HG02852 (cell line): ENCODE measurements around the gene C11orf42.

ENCODE experiments used
- ATAC-seq: cut with Tn5 transposase; IDR thresholded peaks from one replicate; pipeline ENCODE4 v1.9.1; 2021; ENCODE audit warnings: mild to moderate bottlenecking, moderate library complexity; ENCODE audit not compliant: unreplicated experiment

Gene C11orf42, protein sequence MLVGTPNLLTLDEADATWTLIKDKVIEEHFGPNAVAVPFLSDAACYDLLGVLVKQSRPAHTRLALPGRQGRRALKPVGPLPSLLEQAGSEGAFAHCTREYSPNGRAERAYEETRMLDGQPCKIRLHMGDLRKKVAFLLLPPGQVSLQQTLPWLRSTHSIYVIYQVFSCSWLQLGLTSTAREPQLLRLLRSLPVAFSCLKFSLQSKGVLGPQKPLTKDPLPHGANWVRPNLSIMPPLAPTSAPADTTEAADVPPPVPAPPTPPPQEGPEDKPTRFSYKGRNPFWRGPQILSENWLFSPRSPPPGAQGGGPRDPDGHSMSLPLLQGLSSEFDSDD

GRCh38 chr11:6205366-6205765 is at the start of gene C11orf42:
Gene C11orf42 (plus strand): TSS chr11:6205557. CDS start chr11:6205616, 59 bp downstream.
- no peak for ATAC-seq

DNA sequence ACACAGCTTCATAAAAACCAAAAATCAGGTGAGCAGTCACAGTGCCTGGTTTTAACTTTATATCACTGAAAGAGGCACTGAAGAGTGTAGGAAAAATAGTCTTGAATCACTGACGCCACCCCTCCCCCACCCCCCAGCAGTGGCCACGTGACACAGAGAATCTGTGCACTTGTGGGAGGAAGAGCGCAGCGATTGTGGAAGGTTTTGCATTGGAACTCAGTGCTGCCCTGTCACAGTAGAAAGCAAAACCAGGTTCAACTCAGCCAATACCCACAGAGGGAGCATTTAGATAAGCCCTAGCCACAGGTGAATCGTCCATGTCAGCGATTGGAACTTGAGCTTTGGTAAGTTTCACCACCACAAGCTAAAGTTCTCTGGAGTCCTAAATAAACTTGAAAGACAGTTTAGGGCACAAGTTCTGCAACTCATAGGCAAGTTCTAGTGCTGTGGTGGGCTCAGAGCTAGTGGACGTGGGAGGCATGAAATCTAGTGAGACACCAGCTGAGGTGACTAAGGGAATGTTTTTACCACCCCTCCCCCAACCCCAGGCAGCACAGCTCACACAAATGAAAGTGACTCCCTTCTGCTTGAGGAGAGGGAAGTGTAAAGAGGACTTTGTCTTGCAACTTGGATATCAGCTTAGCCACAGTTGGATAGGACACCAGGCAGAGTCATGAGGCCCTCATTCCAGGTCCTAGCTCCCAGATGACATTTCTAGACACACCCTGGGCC is 48.6 kb upstream of the C11orf42 start:
- ATAC-seq, result no peak

- ATAC-seq, result no peak
These were observed 35.1 kb upstream of the C11orf42 start, which contains the start of gene OR52B2 for GRCh38 chr11:6170226-6170625. Gene OR52B2 (minus strand): TSS chr11:6170326. CDS start chr11:6170326, 0 bp downstream.

DNA sequence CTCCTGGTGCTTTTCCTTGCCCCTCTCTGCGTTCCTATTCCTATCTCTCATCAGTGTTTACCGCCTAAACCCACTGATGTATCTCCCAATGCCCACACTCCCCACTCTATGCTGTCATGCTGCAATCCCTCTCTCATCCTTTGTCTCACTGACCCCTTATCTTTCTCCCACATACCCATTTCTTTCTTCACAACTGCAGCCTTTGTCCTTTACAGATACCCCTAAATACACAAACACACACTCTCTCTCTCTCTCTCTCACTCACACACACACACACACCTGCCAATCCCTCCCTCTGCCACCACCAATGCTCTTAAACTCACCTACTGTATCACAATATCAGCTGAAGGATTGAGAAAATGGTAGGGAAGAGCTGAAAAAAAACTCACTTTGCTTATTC is 29.9 kb upstream of the C11orf42 start:
- no peak for ATAC-seq

- no peak for ATAC-seq
These were observed 13.6 kb upstream of the C11orf42 start for GRCh38 chr11:6191742-6192141.

GRCh38 chr11:6194065-6194581 is 11.2 kb upstream of the C11orf42 start:
- no peak for ATAC-seq

- no peak for ATAC-seq
These were observed 9.0 kb upstream of the C11orf42 start for GRCh38 chr11:6196396-6196795.

DNA sequence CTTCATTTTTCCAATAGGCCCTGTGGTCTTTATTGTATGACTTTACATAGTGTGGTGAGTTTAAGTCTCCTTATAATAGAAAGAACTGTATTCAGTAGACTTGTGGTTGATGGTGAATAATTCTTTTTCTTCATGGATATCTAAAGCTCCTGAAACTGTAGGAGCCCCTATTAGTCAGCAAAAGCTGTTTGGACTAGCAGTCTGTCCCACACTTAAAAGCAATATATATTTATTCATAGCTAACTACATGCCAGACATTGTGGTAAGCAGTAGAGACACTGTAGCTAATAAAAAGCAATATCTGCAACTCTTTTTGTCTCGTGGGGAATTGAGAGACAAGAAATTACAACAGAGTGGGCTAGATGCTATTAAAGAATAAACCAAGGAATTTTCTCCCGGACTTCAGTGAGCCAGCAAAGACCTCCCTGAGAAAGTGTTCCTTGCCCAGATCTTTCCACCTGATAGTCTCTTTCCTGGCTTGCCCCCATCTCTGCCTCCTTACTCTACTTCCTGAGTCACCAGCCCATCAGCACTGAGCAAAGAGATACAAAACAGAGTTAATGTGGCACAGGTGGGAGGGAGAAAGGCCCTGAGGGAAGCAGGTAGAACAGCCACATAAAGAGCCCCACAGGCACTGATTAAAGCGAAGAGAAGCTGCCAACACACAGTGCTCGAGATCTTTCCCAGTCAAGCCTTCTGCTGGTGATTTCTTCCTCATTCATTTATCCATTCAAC is 7.7 kb upstream of the C11orf42 start:
- no peak for ATAC-seq

GRCh38 chr11:6199174-6199810 is 6.1 kb upstream of the C11orf42 start, which contains the start of gene OR52W1:
Gene OR52W1 (plus strand): TSS chr11:6199224. CDS start chr11:6199224, 0 bp downstream.
- ATAC-seq, result no peak

DNA sequence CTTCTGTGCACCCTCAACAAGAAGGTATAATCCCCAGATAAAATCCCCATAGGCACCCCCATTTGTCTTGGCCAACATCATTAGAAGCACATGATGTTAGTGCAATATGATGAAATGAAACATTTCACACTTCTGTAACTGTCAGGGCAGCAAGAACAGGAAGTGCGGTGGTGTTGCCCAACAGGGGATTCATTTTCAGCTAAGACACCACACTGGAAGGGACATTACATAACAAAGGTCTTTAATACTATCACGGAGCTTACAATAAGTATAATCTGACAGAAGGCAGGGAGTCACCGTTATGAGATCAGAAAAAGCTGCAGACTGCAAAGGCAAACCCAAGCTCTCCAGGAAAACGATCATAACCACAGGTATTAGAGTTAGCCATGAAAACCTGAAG is 4.4 kb upstream of the C11orf42 start:
- no peak for ATAC-seq

GRCh38 chr11:6201481-6201880 is 3.9 kb upstream of the C11orf42 start:
- no peak for ATAC-seq

GRCh38 chr11:6202041-6202440 is 3.3 kb upstream of the C11orf42 start:
- no peak for ATAC-seq

GRCh38 chr11:6203327-6203726 is 2.0 kb upstream of the C11orf42 start:
- ATAC-seq, result peak; percentile 76

DNA sequence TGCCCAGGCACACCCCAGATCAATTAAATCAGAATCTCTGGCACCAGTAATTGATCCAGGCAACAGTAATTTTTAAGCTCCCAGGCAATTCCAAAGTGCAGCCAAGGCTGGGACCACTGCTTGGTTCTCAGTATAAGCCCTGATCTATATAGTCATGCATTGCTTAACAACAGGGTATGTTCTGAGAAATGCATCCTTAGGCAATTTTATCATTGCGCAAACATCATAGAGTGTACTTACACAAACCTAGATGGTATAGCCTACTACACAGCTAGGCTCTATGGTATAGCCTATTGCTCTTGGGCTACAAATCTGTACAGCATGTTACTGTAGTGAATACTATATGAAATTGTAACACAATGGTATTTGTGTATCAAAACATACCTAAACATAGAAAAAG is 651 bp upstream of the C11orf42 start:
- no peak for ATAC-seq

- no peak for ATAC-seq
These were observed 1.3 kb downstream of the C11orf42 start for GRCh38 chr11:6206456-6207180.

GRCh38 chr11:6209801-6210200 is 4.4 kb downstream of the C11orf42 start:
- no peak for ATAC-seq

DNA sequence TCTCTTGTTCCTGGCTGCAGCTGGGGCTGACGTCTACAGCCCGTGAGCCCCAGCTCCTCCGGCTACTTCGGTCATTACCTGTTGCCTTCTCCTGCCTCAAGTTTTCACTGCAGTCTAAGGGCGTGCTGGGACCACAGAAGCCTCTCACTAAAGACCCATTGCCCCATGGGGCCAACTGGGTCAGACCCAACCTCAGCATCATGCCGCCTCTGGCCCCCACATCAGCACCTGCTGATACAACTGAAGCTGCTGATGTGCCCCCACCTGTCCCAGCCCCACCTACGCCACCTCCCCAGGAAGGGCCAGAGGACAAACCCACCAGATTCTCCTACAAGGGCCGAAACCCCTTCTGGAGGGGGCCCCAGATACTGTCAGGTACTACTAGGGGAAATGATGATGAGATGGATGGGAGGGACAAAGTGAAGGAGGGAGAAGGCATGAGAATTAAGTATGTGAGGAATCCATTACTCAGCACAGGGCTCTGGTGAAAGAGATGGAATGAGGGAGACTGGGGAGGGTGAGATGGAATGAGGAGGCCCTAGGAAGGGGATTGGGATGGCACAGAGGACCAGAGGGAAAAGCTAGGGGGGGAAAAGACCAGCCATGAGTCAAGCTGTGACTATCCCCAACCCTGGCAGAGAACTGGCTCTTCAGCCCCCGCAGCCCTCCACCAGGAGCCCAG is 5.1 kb downstream of the C11orf42 start:
- no peak for ATAC-seq

GRCh38 chr11:6214530-6214929 is 9.2 kb downstream of the C11orf42 start:
- ATAC-seq, result no peak

DNA sequence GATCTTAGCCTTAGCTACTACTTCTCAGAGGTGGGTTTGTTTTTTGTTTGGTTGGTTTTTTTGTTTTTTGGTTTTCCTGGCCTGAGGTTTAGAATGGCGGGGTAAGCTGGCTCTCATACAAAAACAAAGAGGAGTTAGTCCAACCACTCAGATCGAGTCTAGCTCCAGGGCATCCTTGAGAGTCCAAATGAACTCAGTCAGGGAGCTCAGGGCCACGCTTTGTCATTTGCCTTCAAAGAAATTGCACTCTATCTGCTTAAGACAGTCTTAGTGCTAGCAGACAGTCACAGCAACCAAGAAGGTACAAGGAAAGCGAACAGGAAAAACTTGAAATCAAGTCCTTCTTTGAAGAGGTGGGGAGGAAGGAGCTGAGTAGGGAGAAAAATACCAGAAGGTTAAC is 11.1 kb downstream of the C11orf42 start:
- no peak for ATAC-seq

- no peak for ATAC-seq
These were observed 12.4 kb downstream of the C11orf42 start for GRCh38 chr11:6217722-6218121.
